Sigmoid colon (tissue), 7 donors: Measurements from ENCODE around the gene CNNM2. TPM values are rescaled to one million over a fixed set of nuclear protein-coding genes. Genes with fewer than 3 reads are reported as not detected.

Experiments used
- DNase-seq: peaks from one replicate; pipeline ENCODE4 v3.0.0-alpha.2; 2019
- H3K27ac ChIP-seq, 4 donors: fragments of 200-600 bp; sonication (generic); one replicate each; pipeline ENCODE4 v1.5.1; 2016 to 2019; ENCODE audit warnings: mild to moderate bottlenecking in 1 of 4
- H3K27me3 ChIP-seq, 3 donors: fragments of 200-600 bp; sonication (generic); one replicate each; pipeline ENCODE4 v1.5.1; 2019; ENCODE audit warnings: mild to moderate bottlenecking in 1 of 3
- H3K36me3 ChIP-seq, 4 donors: fragments of 200-600 bp; sonication (generic); one replicate each; pipeline ENCODE4 v1.5.1; 2016 to 2019
- H3K4me1 ChIP-seq, 4 donors: fragments of 200-600 bp; sonication (generic); one replicate each; pipeline ENCODE4 v1.5.1; 2017 to 2019
- H3K4me3 ChIP-seq, 4 donors: fragments of 200-600 bp; sonication (generic); one replicate each; pipeline ENCODE4 v1.5.1; 2017 to 2019; ENCODE audit warnings: mild to moderate bottlenecking in 2 of 4, moderate library complexity in 1 of 4
- H3K9me3 ChIP-seq, 4 donors: fragments of 200-600 bp in 3 of 4; sonication (generic) in 3 of 4; one replicate each; pipeline versions ENCODE4 v1.5.1 to v1.6.1; 2013 to 2019
- EP300 ChIP-seq, 4 donors: sonication (generic); formaldehyde crosslinking; IDR thresholded peaks; one replicate each; pipeline ENCODE4 v1.6.1; 2017; ENCODE audit warnings: antibody characterized with exemption in 4 of 4
- POLR2A ChIP-seq, 2 donors: fragments of 450-650 bp; IDR thresholded peaks; one replicate each; pipeline ENCODE4 v1.6.1; 2016; ENCODE audit warnings: antibody characterized with exemption in 2 of 2, mild to moderate bottlenecking in 2 of 2, moderate library complexity in 2 of 2
- POLR2AphosphoS5 ChIP-seq, 4 donors: sonication (generic); formaldehyde crosslinking; IDR thresholded peaks; one replicate each; pipeline ENCODE4 v1.6.1; 2017; ENCODE audit warnings: antibody characterized with exemption in 4 of 4
- WGBS, 2 donors: extraction: QIAGEN DNeasy Blood & Tissue Kit; methylation state at CpG; one replicate each; pipeline ENCODE4 v1.1.7; 2013; 5-methylcytosine and 5-hydroxymethylcytosine counted together
- intact Hi-C: fragments of 100-400 bp; cut with DNase I; formaldehyde crosslinking; loops from one replicate; pipeline ENCODE4 v1.15.1; 2023
- polyA plus RNA-seq, 3 donors: library from polyadenylated mRNA; stranded (reverse); fragments of 200-250 nt; gene quantifications; one replicate each; pipeline ENCODE4 v1.2.3, GENCODE V29; 2013
- total RNA-seq, 4 donors: library from RNA; depleted of rRNA; stranded (reverse); fragments of >200 nt; gene quantifications; one replicate each; pipeline ENCODE4 v1.1.0, GENCODE V29; 2016
- TF ChIP-seq, protein P1 (sequence below), 4 experiments: fragments of 450-650 bp in 3 of 4; fragments of 200-600 bp in 1 of 4; IDR thresholded peaks; one replicate each; pipeline ENCODE4 v1.5.1; 2016 to 2019; ENCODE audit warnings: antibody characterized with exemption in 4 of 4, mild to moderate bottlenecking in 3 of 4, moderate library complexity in 2 of 4
- donor health status: healthy with polysubstance abuse.
- donor health status: Bipolar disorder and iron deficiency.
- donor health status: healthy.

CNNM2 gene
- total and polyA plus RNA-seq, 7 donors, result 2.4 to 11.1 (median 5.8) TPM

GRCh38 chr10:102876747-102877153, 41.3 kb upstream of the CNNM2 start:
- Histone ChIP-seq H3K4me1 (no peaks in the 10 kb centered on the region), H3K36me3 (peaks cover 0 to 49% (median 6%) of the 10 kb centered on the region in 4 donors), H3K27ac (no peak overlapping the region), H3K27me3 (no peaks in the 10 kb centered on the region), H3K9me3 (no peaks in the 10 kb centered on the region), H3K4me3 (no peak overlapping the region)
- WGBS, 2 donors, result 80 to 85% methylated on average over 2 of the region's 2 CpGs
- TF ChIP-seq, protein P1, sequence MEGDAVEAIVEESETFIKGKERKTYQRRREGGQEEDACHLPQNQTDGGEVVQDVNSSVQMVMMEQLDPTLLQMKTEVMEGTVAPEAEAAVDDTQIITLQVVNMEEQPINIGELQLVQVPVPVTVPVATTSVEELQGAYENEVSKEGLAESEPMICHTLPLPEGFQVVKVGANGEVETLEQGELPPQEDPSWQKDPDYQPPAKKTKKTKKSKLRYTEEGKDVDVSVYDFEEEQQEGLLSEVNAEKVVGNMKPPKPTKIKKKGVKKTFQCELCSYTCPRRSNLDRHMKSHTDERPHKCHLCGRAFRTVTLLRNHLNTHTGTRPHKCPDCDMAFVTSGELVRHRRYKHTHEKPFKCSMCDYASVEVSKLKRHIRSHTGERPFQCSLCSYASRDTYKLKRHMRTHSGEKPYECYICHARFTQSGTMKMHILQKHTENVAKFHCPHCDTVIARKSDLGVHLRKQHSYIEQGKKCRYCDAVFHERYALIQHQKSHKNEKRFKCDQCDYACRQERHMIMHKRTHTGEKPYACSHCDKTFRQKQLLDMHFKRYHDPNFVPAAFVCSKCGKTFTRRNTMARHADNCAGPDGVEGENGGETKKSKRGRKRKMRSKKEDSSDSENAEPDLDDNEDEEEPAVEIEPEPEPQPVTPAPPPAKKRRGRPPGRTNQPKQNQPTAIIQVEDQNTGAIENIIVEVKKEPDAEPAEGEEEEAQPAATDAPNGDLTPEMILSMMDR (IDR thresholded peaks at IDR 0.05), result no peak
- TF ChIP-seq POLR2A (IDR thresholded peaks at IDR 0.05) (no peak), POLR2AphosphoS5 (IDR thresholded peaks at IDR 0.05) (no peak)
- DNase-seq, result no peak
- intact Hi-C loops, result no loop called here

DNA sequence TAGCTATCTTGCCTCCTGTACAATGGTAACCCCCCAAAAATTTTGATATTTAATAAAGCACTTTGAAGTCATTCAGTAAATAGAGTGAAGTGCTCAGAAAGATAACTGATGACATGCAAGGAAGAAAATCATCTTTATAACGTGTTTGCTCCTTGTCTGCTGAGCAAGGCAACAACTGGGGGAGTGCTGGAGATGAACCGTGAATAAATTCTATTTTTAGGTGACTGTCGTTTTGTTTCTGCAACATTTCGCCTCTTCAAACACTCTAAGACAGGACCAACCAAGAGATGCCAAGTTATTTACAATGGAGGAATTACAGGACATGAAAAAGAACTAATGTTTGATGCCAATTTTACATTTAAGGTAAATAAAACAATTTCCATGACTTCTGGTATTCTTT, 39.5 kb upstream of the CNNM2 start:
- intact Hi-C loops, result no loop called here
- no peak for DNase-seq
- Histone ChIP-seq H3K9me3 (no peaks in the 10 kb centered on the region), H3K27ac (no peak overlapping the region), H3K36me3 (peaks cover 0 to 41% (median 6%) of the 10 kb centered on the region in 4 donors), H3K4me1 (no peaks in the 10 kb centered on the region), H3K4me3 (no peak overlapping the region), H3K27me3 (no peaks in the 10 kb centered on the region)
- WGBS, 2 donors, result 85 to 86% methylated on average over 4 of the region's 4 CpGs
- TF ChIP-seq POLR2AphosphoS5 (IDR thresholded peaks at IDR 0.05), result no peak
- TF ChIP-seq, protein P1 (IDR thresholded peaks at IDR 0.05), result no peak
- TF ChIP-seq POLR2A (IDR thresholded peaks at IDR 0.05), result no peak
- TF ChIP-seq EP300 (IDR thresholded peaks at IDR 0.05), result no peak

- Histone ChIP-seq H3K36me3 (peaks cover 0 to 29% (median 4%) of the 10 kb centered on the region in 4 donors), H3K4me3 (no peak overlapping the region), H3K27me3 (no peaks in the 10 kb centered on the region), H3K4me1 (no peaks in the 10 kb centered on the region), H3K9me3 (no peaks in the 10 kb centered on the region), H3K27ac (no peak overlapping the region)
- intact Hi-C loops, result no loop called here
- no peak for DNase-seq
- TF ChIP-seq POLR2AphosphoS5 (IDR thresholded peaks at IDR 0.05), result no peak
- TF ChIP-seq EP300 (IDR thresholded peaks at IDR 0.05), result no peak
- TF ChIP-seq, protein P1 (IDR thresholded peaks at IDR 0.05), result no peak
- TF ChIP-seq POLR2A (IDR thresholded peaks at IDR 0.05), result no peak
- WGBS, 2 donors, result 95 to 96% methylated on average over 2 of the region's 2 CpGs
Observed at GRCh38 chr10:102880256-102880655, 37.8 kb upstream of the CNNM2 start.

GRCh38 chr10:102888048-102888447, 30.0 kb upstream of the CNNM2 start:
- TF ChIP-seq POLR2A (IDR thresholded peaks at IDR 0.05), result no peak
- TF ChIP-seq, protein P1 (IDR thresholded peaks at IDR 0.05), result no peak
- TF ChIP-seq EP300 (IDR thresholded peaks at IDR 0.05), result no peak
- TF ChIP-seq POLR2AphosphoS5 (IDR thresholded peaks at IDR 0.05), result no peak
- H3K9me3 ChIP-seq, result no peaks in the 10 kb centered on the region
- H3K36me3 ChIP-seq, result peaks cover 0 to 25% (median 2%) of the 10 kb centered on the region in 4 donors
- H3K27me3 ChIP-seq, result no peaks in the 10 kb centered on the region
- no peaks in the 10 kb centered on the region for H3K4me1 ChIP-seq
- no peak overlapping the region for H3K27ac ChIP-seq
- DNase-seq, result no peak
- intact Hi-C loops, result no loop called here
- 95 to 96% methylated on average over 1 of the region's 1 CpG for WGBS, 2 donors
- no peak overlapping the region for H3K4me3 ChIP-seq
